Measurements from ENCODE around the gene MACO1. TPM values are rescaled to one million over a fixed set of nuclear protein-coding genes. Genes with fewer than 3 reads are reported as not detected.

The MACO1 gene
- total RNA-seq, 1 experiment from 2014 or later: 16.3 TPM

DNA sequence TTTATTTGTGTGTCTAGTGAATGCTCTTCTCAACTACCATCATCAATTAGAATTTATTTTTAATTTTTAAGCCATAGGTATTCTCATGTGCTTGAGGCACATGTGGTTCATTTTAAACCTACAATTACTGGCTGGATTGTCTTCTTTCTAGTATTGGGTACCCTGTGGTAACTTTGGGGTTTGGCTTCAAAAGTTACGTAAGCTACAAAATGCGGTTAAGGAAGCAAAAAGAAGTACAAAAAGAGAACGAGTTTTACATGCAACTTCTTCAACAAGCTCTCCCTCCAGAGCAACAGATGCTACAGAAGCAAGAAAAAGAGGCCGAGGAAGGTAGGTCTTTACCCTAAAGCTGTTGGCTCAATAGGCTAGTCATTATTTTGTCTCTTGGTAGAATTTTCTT lies 25.8 kb downstream of the MACO1 start:
- H2BK20ac ChIP-seq (ENCODE audit: low read depth, low read length, poor library complexity, severe bottlenecking): no peak overlapping the region
- H3K4me3 Mint-ChIP-seq: no peak overlapping the region
- no peak overlapping the region for H2AFZ ChIP-seq (ENCODE audit: low read length)
- no peak overlapping the region for H3K27ac ChIP-seq (ENCODE audit: insufficient read length, low read depth, low read length)
- H3K23ac ChIP-seq (ENCODE audit: insufficient read length, low read depth, low read length): no peak overlapping the region
- no peak overlapping the region for H4K91ac ChIP-seq (ENCODE audit: insufficient read length, low read depth, low read length)
- no peaks in the 10 kb centered on the region for H3K27me3 ChIP-seq (ENCODE audit: insufficient read depth, low read length)
- no peaks in the 10 kb centered on the region for H3K4me1 Mint-ChIP-seq
- peaks cover 6 to 31% (median 12%) of the 10 kb centered on the region in 3 experiments; a peak in 5 of 7 replicates for H3K36me3 Mint-ChIP-seq (ENCODE audit: insufficient read depth in 1 of 3, low read depth in 3 of 3)
- no peak overlapping the region for H4K5ac ChIP-seq (ENCODE audit: insufficient read length, low read depth, low read length)
- WGBS (ENCODE audit: extremely low coverage, insufficient read length, low lambda C conversion rate): no CpG with 5 or more reads among the region's 4 CpGs
- no peak overlapping the region for H3K56ac ChIP-seq (ENCODE audit: insufficient read length, low read depth, low read length)
- no peak for DNase-seq
- H3K4ac ChIP-seq (ENCODE audit: low read depth, low read length): no peak overlapping the region
- H4K8ac ChIP-seq (replicated peaks; ENCODE audit: insufficient read length, low read depth, low read length): no peak overlapping the region
- TF ChIP-seq, protein P1, sequence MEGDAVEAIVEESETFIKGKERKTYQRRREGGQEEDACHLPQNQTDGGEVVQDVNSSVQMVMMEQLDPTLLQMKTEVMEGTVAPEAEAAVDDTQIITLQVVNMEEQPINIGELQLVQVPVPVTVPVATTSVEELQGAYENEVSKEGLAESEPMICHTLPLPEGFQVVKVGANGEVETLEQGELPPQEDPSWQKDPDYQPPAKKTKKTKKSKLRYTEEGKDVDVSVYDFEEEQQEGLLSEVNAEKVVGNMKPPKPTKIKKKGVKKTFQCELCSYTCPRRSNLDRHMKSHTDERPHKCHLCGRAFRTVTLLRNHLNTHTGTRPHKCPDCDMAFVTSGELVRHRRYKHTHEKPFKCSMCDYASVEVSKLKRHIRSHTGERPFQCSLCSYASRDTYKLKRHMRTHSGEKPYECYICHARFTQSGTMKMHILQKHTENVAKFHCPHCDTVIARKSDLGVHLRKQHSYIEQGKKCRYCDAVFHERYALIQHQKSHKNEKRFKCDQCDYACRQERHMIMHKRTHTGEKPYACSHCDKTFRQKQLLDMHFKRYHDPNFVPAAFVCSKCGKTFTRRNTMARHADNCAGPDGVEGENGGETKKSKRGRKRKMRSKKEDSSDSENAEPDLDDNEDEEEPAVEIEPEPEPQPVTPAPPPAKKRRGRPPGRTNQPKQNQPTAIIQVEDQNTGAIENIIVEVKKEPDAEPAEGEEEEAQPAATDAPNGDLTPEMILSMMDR (conservative IDR thresholded peaks at IDR 0.05): no peak
- H3K9me3 Mint-ChIP-seq: no peaks in the 10 kb centered on the region
- no peaks in the 10 kb centered on the region for H3K4me1 ChIP-seq (ENCODE audit: insufficient read depth, low read length)
- H4K20me1 ChIP-seq (ENCODE audit: control insufficient read depth, insufficient read depth, insufficient read length): no peaks in the 10 kb centered on the region
- H2BK120ac ChIP-seq (ENCODE audit: low read depth, low read length, poor library complexity, severe bottlenecking): no peak overlapping the region
- H3K27me3 Mint-ChIP-seq (ENCODE audit: low read depth): no peaks in the 10 kb centered on the region
- H3K27ac Mint-ChIP-seq: no peak overlapping the region
- H2BK15ac ChIP-seq (ENCODE audit: low read depth, low read length): no peak overlapping the region
- H3K18ac ChIP-seq (ENCODE audit: insufficient read length, low read depth, low read length): no peak overlapping the region
- H3K4me2 ChIP-seq (ENCODE audit: insufficient read depth, insufficient read length, low read length): no peak overlapping the region
- H3K9me3 ChIP-seq (ENCODE audit: control insufficient read depth, low read depth, low read length): no peaks in the 10 kb centered on the region
- no peaks in the 10 kb centered on the region for H3K79me2 ChIP-seq (ENCODE audit: insufficient read depth, low read length)
- H3K79me1 ChIP-seq (ENCODE audit: insufficient read depth, low read depth, low read length, poor library complexity, severe bottlenecking): no peaks in the 10 kb centered on the region
- no peak overlapping the region for H2AK5ac ChIP-seq (ENCODE audit: insufficient read length, low read length)
- H2BK5ac ChIP-seq (ENCODE audit: insufficient read length, low read length): no peak overlapping the region
- no peaks in the 10 kb centered on the region for H3K23me2 ChIP-seq (ENCODE audit: insufficient read length, low read depth, low read length, poor library complexity, severe bottlenecking)
- no peak overlapping the region for H3K14ac ChIP-seq (ENCODE audit: insufficient read depth, low read length)
- no peak overlapping the region for H2BK12ac ChIP-seq (ENCODE audit: insufficient read length, low read depth, low read length)
- H3T11ph ChIP-seq (ENCODE audit: low read length): no peak overlapping the region
- H3K9ac ChIP-seq (ENCODE audit: extremely low read depth, insufficient read length, low read length): no peak overlapping the region
